ENCODE measurements around the gene FDX1. TPM values are rescaled to one million over a fixed set of nuclear protein-coding genes. Genes with fewer than 3 reads are reported as not detected.

Gene FDX1
- polyA plus RNA-seq, 1 donor from 2014 or later, result 14.3 TPM

DNA sequence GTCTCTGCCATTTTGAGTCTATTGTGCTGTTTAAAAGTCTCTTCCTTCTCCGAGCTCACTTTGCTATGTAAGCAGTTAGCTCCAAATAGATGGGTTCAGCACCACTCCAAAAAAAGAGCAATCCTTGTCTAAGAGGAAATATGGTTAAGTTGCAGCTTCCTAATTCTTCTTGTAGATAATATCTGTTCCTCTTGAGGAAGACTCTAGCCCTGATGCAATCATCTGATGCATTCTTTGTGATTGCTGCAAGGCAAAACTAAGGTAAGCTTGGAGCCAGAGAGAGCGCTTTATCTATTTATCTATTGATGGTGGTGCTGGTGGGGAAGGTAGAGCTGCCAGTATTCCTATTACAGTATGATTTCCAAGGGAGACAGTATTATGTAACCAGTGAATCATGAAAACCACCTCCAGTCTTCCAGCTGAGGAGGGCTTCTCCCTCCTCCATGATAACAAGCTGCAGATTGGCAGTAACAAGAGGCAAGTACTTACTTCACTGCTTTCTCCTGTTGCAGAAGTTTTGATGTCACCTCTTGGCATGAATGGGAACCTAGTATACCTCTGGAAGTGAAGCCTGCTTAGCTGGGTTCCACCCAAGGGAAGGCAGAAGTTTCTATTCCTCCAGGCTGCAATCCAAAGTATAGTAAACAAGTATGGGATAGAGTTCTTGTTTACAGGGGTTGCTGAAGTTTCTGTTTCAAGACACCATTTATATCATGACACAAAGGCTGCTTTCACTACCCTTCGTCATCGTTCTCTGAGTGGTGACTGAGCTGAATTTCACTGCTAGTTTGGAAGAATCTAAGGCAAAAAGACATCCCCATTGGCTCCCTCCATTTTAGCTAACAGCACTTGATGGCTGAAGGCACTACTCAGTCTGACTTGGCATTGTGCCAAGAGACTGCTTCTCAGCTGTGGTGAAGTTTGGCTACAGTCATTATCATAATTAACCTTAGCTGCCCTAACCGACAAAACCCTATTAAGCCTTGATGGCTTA, 49.7 kb downstream of the FDX1 start:
- Histone ChIP-seq H4K20me1 (ENCODE audit: insufficient read depth) (no peaks in the 10 kb centered on the region), H2AFZ (ENCODE audit: low read depth, low read length) (no peak overlapping the region), H3K36me3 (ENCODE audit: insufficient read depth, low read length) (no peaks in the 10 kb centered on the region), H3K79me2 (replicated peaks; ENCODE audit: insufficient read depth, low read length) (no peaks in the 10 kb centered on the region), H3K27ac (ENCODE audit: low read length) (no peak overlapping the region), H3K4me3 (ENCODE audit: low read length) (no peak overlapping the region), H3K4me2 (ENCODE audit: low read length) (no peak overlapping the region), H3K9ac (ENCODE audit: low read length) (no peak overlapping the region), H3K9me3 (ENCODE audit: low read length) (no peaks in the 10 kb centered on the region), H3K9me2 (ENCODE audit: insufficient read depth, low read length) (no peaks in the 10 kb centered on the region), H3F3A (ENCODE audit: insufficient read depth, low read length, poor library complexity, severe bottlenecking) (no peaks in the 10 kb centered on the region), H3K27me3 (ENCODE audit: insufficient read depth, low read depth, low read length) (no peaks in the 10 kb centered on the region)
- no peak for TF ChIP-seq TAF1 (IDR thresholded peaks at IDR 0.05; ENCODE audit: low read depth)
- TF ChIP-seq MXI1 (conservative IDR thresholded peaks at IDR 0.05; ENCODE audit: poor library complexity, severe bottlenecking), result no peak
- TF ChIP-seq RAD21 (conservative IDR thresholded peaks at IDR 0.05), result no peak
- TF ChIP-seq, protein P1, sequence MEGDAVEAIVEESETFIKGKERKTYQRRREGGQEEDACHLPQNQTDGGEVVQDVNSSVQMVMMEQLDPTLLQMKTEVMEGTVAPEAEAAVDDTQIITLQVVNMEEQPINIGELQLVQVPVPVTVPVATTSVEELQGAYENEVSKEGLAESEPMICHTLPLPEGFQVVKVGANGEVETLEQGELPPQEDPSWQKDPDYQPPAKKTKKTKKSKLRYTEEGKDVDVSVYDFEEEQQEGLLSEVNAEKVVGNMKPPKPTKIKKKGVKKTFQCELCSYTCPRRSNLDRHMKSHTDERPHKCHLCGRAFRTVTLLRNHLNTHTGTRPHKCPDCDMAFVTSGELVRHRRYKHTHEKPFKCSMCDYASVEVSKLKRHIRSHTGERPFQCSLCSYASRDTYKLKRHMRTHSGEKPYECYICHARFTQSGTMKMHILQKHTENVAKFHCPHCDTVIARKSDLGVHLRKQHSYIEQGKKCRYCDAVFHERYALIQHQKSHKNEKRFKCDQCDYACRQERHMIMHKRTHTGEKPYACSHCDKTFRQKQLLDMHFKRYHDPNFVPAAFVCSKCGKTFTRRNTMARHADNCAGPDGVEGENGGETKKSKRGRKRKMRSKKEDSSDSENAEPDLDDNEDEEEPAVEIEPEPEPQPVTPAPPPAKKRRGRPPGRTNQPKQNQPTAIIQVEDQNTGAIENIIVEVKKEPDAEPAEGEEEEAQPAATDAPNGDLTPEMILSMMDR (IDR thresholded peaks at IDR 0.05; ENCODE audit: poor library complexity, severe bottlenecking), result no peak
- no peak for TF ChIP-seq SMC3 (conservative IDR thresholded peaks at IDR 0.05; ENCODE audit: poor library complexity)
- no peak for TF ChIP-seq POLR2AphosphoS5 (IDR thresholded peaks at IDR 0.05)
- no peak for TF ChIP-seq EZH2 (IDR thresholded peaks at IDR 0.05; ENCODE audit: borderline replicate concordance, insufficient read depth, low read length, poor library complexity, severe bottlenecking)
- TF ChIP-seq EP300 (conservative IDR thresholded peaks at IDR 0.05; ENCODE audit: poor library complexity, severe bottlenecking), result no peak
- TF ChIP-seq, protein P2, sequence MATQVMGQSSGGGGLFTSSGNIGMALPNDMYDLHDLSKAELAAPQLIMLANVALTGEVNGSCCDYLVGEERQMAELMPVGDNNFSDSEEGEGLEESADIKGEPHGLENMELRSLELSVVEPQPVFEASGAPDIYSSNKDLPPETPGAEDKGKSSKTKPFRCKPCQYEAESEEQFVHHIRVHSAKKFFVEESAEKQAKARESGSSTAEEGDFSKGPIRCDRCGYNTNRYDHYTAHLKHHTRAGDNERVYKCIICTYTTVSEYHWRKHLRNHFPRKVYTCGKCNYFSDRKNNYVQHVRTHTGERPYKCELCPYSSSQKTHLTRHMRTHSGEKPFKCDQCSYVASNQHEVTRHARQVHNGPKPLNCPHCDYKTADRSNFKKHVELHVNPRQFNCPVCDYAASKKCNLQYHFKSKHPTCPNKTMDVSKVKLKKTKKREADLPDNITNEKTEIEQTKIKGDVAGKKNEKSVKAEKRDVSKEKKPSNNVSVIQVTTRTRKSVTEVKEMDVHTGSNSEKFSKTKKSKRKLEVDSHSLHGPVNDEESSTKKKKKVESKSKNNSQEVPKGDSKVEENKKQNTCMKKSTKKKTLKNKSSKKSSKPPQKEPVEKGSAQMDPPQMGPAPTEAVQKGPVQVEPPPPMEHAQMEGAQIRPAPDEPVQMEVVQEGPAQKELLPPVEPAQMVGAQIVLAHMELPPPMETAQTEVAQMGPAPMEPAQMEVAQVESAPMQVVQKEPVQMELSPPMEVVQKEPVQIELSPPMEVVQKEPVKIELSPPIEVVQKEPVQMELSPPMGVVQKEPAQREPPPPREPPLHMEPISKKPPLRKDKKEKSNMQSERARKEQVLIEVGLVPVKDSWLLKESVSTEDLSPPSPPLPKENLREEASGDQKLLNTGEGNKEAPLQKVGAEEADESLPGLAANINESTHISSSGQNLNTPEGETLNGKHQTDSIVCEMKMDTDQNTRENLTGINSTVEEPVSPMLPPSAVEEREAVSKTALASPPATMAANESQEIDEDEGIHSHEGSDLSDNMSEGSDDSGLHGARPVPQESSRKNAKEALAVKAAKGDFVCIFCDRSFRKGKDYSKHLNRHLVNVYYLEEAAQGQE (IDR thresholded peaks at IDR 0.05; ENCODE audit: borderline replicate concordance), result no peak

DNA sequence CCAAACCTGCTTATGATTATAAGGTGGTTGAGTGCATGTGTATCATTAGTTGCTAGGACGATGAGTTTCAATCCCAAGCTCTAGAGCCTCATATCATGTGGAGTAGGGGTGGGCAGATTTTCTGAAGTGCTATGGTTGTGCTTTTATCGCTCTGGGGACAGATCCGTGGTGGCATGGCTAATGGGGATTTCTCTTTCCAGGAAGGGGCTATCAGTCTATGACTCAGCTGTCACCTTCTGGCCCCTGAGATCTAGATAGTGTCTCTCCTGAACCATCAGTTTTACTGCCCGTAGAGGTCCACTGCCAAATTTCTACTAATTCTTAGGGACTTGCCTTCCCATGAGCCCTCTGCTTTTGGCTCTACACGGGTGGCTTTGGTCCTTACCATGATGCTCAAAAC, 51.8 kb downstream of the FDX1 start:
- H4K20me1 ChIP-seq (ENCODE audit: insufficient read depth), result no peaks in the 10 kb centered on the region
- H3K79me2 ChIP-seq (replicated peaks; ENCODE audit: insufficient read depth, low read length), result no peaks in the 10 kb centered on the region
- no peaks in the 10 kb centered on the region for H3K9me2 ChIP-seq (ENCODE audit: insufficient read depth, low read length)
- no peak overlapping the region for H2AFZ ChIP-seq (ENCODE audit: low read depth, low read length)
- H3K4me3 ChIP-seq (ENCODE audit: low read length), result no peak overlapping the region
- H3F3A ChIP-seq (ENCODE audit: insufficient read depth, low read length, poor library complexity, severe bottlenecking), result no peaks in the 10 kb centered on the region
- no peaks in the 10 kb centered on the region for H3K9me3 ChIP-seq (ENCODE audit: low read length)
- H3K27me3 ChIP-seq (ENCODE audit: insufficient read depth, low read depth, low read length), result no peaks in the 10 kb centered on the region
- no peak for TF ChIP-seq POLR2AphosphoS5 (IDR thresholded peaks at IDR 0.05)
- TF ChIP-seq, protein P1 (IDR thresholded peaks at IDR 0.05; ENCODE audit: poor library complexity, severe bottlenecking), result no peak
- no peak for TF ChIP-seq SMC3 (conservative IDR thresholded peaks at IDR 0.05; ENCODE audit: poor library complexity)
- no peak for TF ChIP-seq MXI1 (conservative IDR thresholded peaks at IDR 0.05; ENCODE audit: poor library complexity, severe bottlenecking)
- TF ChIP-seq TAF1 (IDR thresholded peaks at IDR 0.05; ENCODE audit: low read depth), result no peak
- TF ChIP-seq, protein P2 (IDR thresholded peaks at IDR 0.05; ENCODE audit: borderline replicate concordance), result no peak
- H3K9ac ChIP-seq (ENCODE audit: low read length), result no peak overlapping the region
- H3K27ac ChIP-seq (ENCODE audit: low read length), result no peak overlapping the region
- H3K4me2 ChIP-seq (ENCODE audit: low read length), result no peak overlapping the region
- H3K36me3 ChIP-seq (ENCODE audit: insufficient read depth, low read length), result no peaks in the 10 kb centered on the region

Measured in neural cell (in vitro differentiated cells).